Neural crest cell (in vitro differentiated cells): ENCODE results near the gene SMYD5. TPM values are rescaled to one million over a fixed set of nuclear protein-coding genes. Genes with fewer than 3 reads are reported as not detected.
A peak's percentile ranks its signal among the peaks of the same experiment; 100 is the strongest.

ENCODE experiments used
- DNase-seq: peaks from one replicate; pipeline ENCODE4 v3.0.0; 2021; ENCODE audit warnings: low read depth, mixed read lengths, low spot score
- H3K27ac Mint-ChIP-seq: one replicate; pipeline ENCODE4 v1.8.0; 2021; ENCODE audit warnings: mild to moderate bottlenecking, mixed read lengths; ENCODE audit not compliant: unreplicated experiment
- H3K27me3 Mint-ChIP-seq: 2 replicates; pipeline ENCODE4 v1.8.0; 2021; ENCODE audit warnings: low read depth, mild to moderate bottlenecking, mixed read lengths
- H3K36me3 Mint-ChIP-seq: 2 replicates; pipeline ENCODE4 v1.8.0; 2021; ENCODE audit warnings: low read depth, mild to moderate bottlenecking, mixed read lengths
- H3K4me1 Mint-ChIP-seq: 2 replicates; pipeline ENCODE4 v1.8.0; 2021; ENCODE audit warnings: mixed read lengths
- H3K4me3 Mint-ChIP-seq: one replicate; pipeline ENCODE4 v1.8.0; 2021; ENCODE audit warnings: mild to moderate bottlenecking, mixed read lengths
- H3K9me3 Mint-ChIP-seq: 2 replicates; pipeline ENCODE4 v1.8.0; 2021; ENCODE audit warnings: mixed read lengths
- total RNA-seq: library from RNA; stranded (reverse); gene quantifications from 2 replicates; pipeline ENCODE4 v1.2.1, GENCODE V29; 2021
- TF ChIP-seq, protein P1 (sequence below): fragments of 200-600 bp; sonication (generic); conservative IDR thresholded peaks from 2 replicates; pipeline ENCODE4 v1.5.0; 2021; ENCODE audit warnings: antibody characterized with exemption, mild to moderate bottlenecking

SMYD5 gene
- total RNA-seq, 1 donor from 2014 or later: 33.7 TPM

DNA sequence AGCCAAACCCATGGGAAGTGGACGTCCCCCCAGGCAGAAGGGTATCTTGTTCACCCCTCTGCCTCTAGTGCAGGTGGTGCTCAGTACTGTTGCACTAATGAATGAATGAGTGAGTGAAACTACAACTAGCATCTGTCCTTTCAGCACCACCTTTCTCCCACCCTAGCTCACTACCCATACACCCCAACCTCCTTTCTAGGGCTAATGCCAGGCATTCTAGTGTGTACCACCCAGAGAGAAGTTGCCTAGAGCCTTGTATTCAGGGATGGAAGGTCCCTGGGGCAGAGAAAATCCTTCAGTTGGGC is 42.5 kb downstream of the SMYD5 start:
- Mint-ChIP-seq H3K4me3 (no peak overlapping the region), H3K4me1 (no peaks in the 10 kb centered on the region), H3K27ac (no peak overlapping the region), H3K36me3 (no peaks in the 10 kb centered on the region), H3K9me3 (no peaks in the 10 kb centered on the region), H3K27me3 (peaks cover 2% of the 10 kb centered on the region)
- TF ChIP-seq, protein P1, sequence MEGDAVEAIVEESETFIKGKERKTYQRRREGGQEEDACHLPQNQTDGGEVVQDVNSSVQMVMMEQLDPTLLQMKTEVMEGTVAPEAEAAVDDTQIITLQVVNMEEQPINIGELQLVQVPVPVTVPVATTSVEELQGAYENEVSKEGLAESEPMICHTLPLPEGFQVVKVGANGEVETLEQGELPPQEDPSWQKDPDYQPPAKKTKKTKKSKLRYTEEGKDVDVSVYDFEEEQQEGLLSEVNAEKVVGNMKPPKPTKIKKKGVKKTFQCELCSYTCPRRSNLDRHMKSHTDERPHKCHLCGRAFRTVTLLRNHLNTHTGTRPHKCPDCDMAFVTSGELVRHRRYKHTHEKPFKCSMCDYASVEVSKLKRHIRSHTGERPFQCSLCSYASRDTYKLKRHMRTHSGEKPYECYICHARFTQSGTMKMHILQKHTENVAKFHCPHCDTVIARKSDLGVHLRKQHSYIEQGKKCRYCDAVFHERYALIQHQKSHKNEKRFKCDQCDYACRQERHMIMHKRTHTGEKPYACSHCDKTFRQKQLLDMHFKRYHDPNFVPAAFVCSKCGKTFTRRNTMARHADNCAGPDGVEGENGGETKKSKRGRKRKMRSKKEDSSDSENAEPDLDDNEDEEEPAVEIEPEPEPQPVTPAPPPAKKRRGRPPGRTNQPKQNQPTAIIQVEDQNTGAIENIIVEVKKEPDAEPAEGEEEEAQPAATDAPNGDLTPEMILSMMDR: no peak
- no peak for DNase-seq

DNA sequence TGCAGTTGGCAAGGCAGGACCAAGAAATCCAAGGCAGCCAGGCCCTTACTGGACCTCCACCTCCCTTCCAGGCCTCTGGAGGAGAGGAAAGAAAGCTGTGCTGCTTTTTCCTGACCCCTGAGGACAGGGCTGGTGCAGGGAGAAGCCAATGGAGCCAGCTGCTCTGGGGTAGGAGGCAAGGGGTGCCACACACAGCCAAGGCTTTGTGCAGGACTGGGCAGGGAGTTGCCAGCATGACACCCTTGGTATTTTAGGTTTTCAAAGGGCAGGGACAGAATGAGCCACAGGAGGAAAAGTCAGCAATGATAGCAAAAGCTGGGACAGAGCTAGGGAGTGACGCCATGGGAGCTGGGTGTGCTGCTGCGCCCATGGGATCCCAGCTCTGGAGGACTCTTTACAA is 43.0 kb downstream of the SMYD5 start:
- Mint-ChIP-seq H3K4me3 (peak overlapping the region; percentile 6), H3K27ac (no peak overlapping the region), H3K36me3 (no peaks in the 10 kb centered on the region), H3K27me3 (peaks cover 2% of the 10 kb centered on the region), H3K4me1 (no peaks in the 10 kb centered on the region), H3K9me3 (no peaks in the 10 kb centered on the region)
- no peak for DNase-seq
- TF ChIP-seq, protein P1: no peak

DNA sequence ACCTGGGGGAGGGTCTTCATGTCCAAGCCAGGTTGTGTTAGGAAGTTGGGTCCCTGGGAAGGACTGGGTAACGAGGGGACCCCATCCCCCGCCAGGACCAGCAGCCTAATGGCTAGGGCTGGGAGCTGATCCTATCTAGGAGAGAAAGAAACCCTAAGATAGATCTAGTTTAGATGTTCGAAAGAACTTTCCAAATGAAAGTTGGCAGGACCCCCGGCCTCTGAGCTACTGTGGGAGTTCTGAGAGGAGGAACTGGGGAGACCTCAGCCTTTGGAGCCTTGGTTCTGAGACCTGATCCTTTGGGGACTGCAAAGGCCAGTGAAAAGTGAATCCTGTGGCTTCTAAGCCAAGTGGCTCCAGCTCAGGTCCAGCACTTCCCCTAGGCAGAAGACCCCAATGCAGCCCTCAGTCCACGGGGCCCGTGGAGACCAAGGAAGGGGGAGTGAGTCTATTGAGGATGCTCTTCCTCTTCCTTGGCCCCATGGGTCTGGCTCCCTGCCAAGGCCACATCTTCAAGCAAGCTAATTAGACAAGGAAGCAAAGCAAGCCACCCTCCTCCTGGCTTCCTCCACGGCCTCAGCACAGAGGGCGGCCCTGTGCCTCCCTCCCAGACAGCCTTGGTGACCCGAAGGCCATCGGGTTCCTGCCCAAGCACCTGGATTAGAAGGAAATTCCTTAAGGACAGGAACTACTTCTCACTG is 43.5 kb downstream of the SMYD5 start:
- TF ChIP-seq, protein P1: no peak
- no peak overlapping the region for H3K27ac Mint-ChIP-seq
- no peaks in the 10 kb centered on the region for H3K9me3 Mint-ChIP-seq
- H3K4me3 Mint-ChIP-seq: peak overlapping the region; percentile 6
- H3K36me3 Mint-ChIP-seq: no peaks in the 10 kb centered on the region
- peaks cover 2% of the 10 kb centered on the region for H3K27me3 Mint-ChIP-seq
- no peaks in the 10 kb centered on the region for H3K4me1 Mint-ChIP-seq
- DNase-seq: no peak

DNA sequence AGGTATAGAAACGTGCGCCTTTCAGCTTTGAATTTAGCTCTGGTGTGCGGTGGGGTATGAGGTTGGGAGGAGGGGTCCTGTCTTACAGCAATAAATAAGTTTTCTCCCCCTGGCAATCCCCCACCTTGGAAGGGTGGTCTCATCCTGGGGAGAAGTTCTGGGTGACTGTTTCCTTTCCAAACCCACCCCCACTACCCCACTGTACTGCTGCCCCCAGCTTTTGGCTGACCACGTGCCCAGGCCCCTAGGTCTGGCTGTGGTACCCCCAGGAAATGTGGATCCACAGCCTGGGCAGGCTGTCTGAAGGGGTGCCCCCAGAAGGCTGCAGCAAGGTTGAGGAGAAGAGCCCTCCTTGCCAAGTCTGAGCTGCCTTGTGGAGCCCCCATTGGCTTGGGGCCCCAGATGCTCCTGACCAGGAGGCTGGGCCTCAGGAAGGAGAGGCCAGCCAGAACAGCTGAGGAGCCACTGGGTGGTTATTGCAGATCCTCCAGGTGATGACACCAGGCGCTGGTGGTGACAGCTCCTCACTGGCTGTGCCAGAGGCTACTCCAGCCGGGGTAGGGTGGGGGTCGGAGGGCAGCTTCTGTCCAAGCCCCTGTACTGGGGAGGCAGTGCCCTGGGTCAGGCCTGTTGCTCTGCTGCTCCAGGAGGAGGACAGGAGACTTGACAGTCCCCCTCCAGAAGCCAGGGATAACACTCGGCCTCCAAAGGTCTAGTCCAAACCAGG is 44.3 kb downstream of the SMYD5 start:
- no peak for DNase-seq
- Mint-ChIP-seq H3K4me3 (no peak overlapping the region), H3K27me3 (peaks cover 2% of the 10 kb centered on the region), H3K36me3 (no peaks in the 10 kb centered on the region), H3K4me1 (no peaks in the 10 kb centered on the region), H3K9me3 (no peaks in the 10 kb centered on the region), H3K27ac (no peak overlapping the region)
- TF ChIP-seq, protein P1: no peak

DNA sequence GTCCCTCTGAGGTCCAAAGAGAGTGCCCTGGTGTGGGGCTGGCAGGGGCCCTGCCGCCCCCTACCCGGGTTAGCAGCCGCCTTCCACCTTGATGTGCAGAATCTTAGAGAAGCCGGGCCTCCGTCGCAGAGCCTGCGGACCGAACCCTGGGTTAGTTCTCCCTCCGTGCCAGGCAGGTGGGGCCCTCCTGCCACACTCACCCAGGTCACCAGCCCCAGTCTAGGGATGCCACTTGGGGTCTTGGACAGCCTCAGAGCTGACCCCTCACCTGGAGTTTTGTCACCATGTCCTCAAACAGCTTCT is 44.8 kb downstream of the SMYD5 start:
- Mint-ChIP-seq H3K36me3 (no peaks in the 10 kb centered on the region), H3K4me3 (no peak overlapping the region), H3K27ac (no peak overlapping the region), H3K27me3 (peaks cover 4% of the 10 kb centered on the region), H3K9me3 (no peaks in the 10 kb centered on the region), H3K4me1 (no peaks in the 10 kb centered on the region)
- DNase-seq: no peak
- TF ChIP-seq, protein P1: no peak
